HCT116 (cell line): ENCODE data around the gene BMP7. TPM values are rescaled to one million over a fixed set of nuclear protein-coding genes. Genes with fewer than 3 reads are reported as not detected.

Experiments
- ATAC-seq: fragments of 200-7000 bp; cut with Tn5 transposase; 2 replicates; pipeline ENCODE4 v1.9.1; 2020; ENCODE audit warnings: mild to moderate bottlenecking, moderate library complexity
- BruUV-seq: library from RNA; stranded (reverse); fragments of 400-500 nt; replicated peaks from 2 replicates; lab custom pipeline; 2021; lab: Mats Ljungman, UMichigan
- CTCF ChIA-PET: fragments of 300-600 bp; sonication (Branson Sonifier 250); formaldehyde crosslinking; loops from one replicate; lab custom pipeline; 2021; ENCODE audit warnings: antibody characterized with exemption; lab: Charles Lee
- POLR2A ChIA-PET: fragments of 300-600, 350-600 bp; sonication (Branson Sonifier 250); formaldehyde crosslinking; loops from one replicate; lab custom pipeline; 2021; ENCODE audit warnings: antibody characterized with exemption; lab: Charles Lee
- RAD21 ChIA-PET, 2 experiments: fragments of 300-600 bp; sonication (Branson Sonifier 250); formaldehyde crosslinking; loops; one replicate each; lab custom pipeline; 2023; ENCODE audit warnings: low total read pairs in 2 of 2; ENCODE audit not compliant: uncharacterized antibody in 2 of 2, unreplicated experiment in 2 of 2, low non-redundant PET in 1 of 2; lab: Charles Lee
- DNase-seq: peaks from one replicate; pipeline ENCODE4 v3.0.0-alpha.2; 2010; ENCODE audit warnings: low read depth, low spot score
- H2AFZ ChIP-seq: fragments of 200-600 bp; shearing (Covaris generic), sonication (generic); 2 replicates; pipeline ENCODE4 v1.6.1; 2017; ENCODE audit warnings: low read depth, mixed run types, mixed read lengths, antibody characterized with exemption, low read length; ENCODE audit not compliant: poor library complexity, severe bottlenecking
- H3K27ac ChIP-seq: 2 replicates; pipeline ENCODE4 v1.5.1; 2012; ENCODE audit warnings: low read depth, low read length
- H3K27me3 ChIP-seq: fragments of 200-600 bp; sonication (generic); 2 replicates; pipeline ENCODE4 v1.6.1; 2016; ENCODE audit warnings: mixed run types, low read length, mixed read lengths; ENCODE audit not compliant: insufficient read depth
- H3K36me3 ChIP-seq, 2 experiments: fragments of 200-500 bp in 1 of 2; fragments of 200-600 bp in 1 of 2; sonication (Bioruptor generic) in 1 of 2; sonication (generic) in 1 of 2; 2 replicates each; pipeline versions ENCODE4 v1.5.1 to v1.6.1; 2014 to 2016; ENCODE audit warnings: low read length in 2 of 2, inconsistent platforms in 1 of 2, mixed read lengths in 1 of 2, mixed run types in 1 of 2; ENCODE audit not compliant: insufficient read depth in 2 of 2, control insufficient read depth in 1 of 2
- H3K4me1 ChIP-seq, 2 experiments: fragments of 200-600 bp in 1 of 2; sonication (generic) in 1 of 2; 2 replicates each; pipeline versions ENCODE4 v1.5.1 to v1.6.1; 2012 to 2017; ENCODE audit warnings: low read length in 2 of 2, inconsistent platforms in 1 of 2, mild to moderate bottlenecking in 1 of 2, mixed read lengths in 1 of 2, mixed run types in 1 of 2, moderate library complexity in 1 of 2; ENCODE audit not compliant: insufficient read depth in 2 of 2, control insufficient read depth in 1 of 2
- H3K4me2 ChIP-seq: fragments of 200-600 bp; sonication (generic); 2 replicates; pipeline ENCODE4 v1.6.1; 2017; ENCODE audit warnings: mixed run types, low read length, mixed read lengths
- H3K4me3 ChIP-seq, 2 experiments: fragments of 200-600 bp in 1 of 2; sonication (generic) in 1 of 2; replicated peaks in 1 of 2; 2 replicates each; pipeline ENCODE4 v1.5.1; 2011 to 2016; ENCODE audit warnings: low read length in 2 of 2, control low read depth in 1 of 2, low read depth in 1 of 2, mild to moderate bottlenecking in 1 of 2, mixed read lengths in 1 of 2, mixed run types in 1 of 2
- H3K79me2 ChIP-seq: fragments of 200-600 bp; sonication (generic); 2 replicates; pipeline ENCODE4 v1.6.1; 2017; ENCODE audit warnings: mild to moderate bottlenecking, mixed run types, low read length, moderate library complexity, mixed read lengths; ENCODE audit not compliant: insufficient read depth
- H3K9ac ChIP-seq: fragments of 200-600 bp; sonication (generic); 2 replicates; pipeline ENCODE4 v1.6.1; 2016; ENCODE audit warnings: low read length, mixed read lengths
- H3K9me2 ChIP-seq: fragments of 200-600 bp; sonication (generic), shearing (Covaris generic); 2 replicates; pipeline ENCODE4 v1.6.1; 2017; ENCODE audit warnings: mixed run types, mild to moderate bottlenecking, moderate library complexity; ENCODE audit not compliant: insufficient read depth
- H3K9me3 ChIP-seq, 2 experiments: fragments of 200-500 bp in 1 of 2; fragments of 200-600 bp in 1 of 2; sonication (Bioruptor generic) in 1 of 2; sonication (generic) in 1 of 2; 2 replicates each; pipeline ENCODE4 v1.6.1; 2014 to 2017; ENCODE audit warnings: low read length in 2 of 2, mixed read lengths in 2 of 2, inconsistent platforms in 1 of 2, low read depth in 1 of 2, mild to moderate bottlenecking in 1 of 2, mixed run types in 1 of 2, moderate library complexity in 1 of 2; ENCODE audit not compliant: control insufficient read depth in 1 of 2, insufficient read depth in 1 of 2
- H4K20me1 ChIP-seq: fragments of 200-600 bp; sonication (generic), shearing (Covaris generic); 2 replicates; pipeline ENCODE4 v1.6.1; 2017; ENCODE audit warnings: mixed run types, mild to moderate bottlenecking, moderate library complexity; ENCODE audit not compliant: insufficient read depth
- CEBPB ChIP-seq: IDR thresholded peaks from 2 replicates; pipeline ENCODE4 v1.6.1; 2012; ENCODE audit warnings: low read depth
- EGR1 ChIP-seq: IDR thresholded peaks from 2 replicates; pipeline ENCODE4 v1.6.1; 2012; ENCODE audit warnings: low read depth
- ELF1 ChIP-seq: IDR thresholded peaks from 2 replicates; pipeline ENCODE4 v1.6.1; 2012; ENCODE audit warnings: low read depth, borderline replicate concordance
- EZH2 ChIP-seq: fragments of 200-600 bp; sonication (generic); IDR thresholded peaks from 2 replicates; pipeline ENCODE4 v1.6.1; 2017; ENCODE audit warnings: antibody characterized with exemption, mixed run types
- EZH2phosphoT487 ChIP-seq: fragments of 200-600 bp; IDR thresholded peaks from 2 replicates; pipeline ENCODE4 v1.6.1; 2018; ENCODE audit warnings: antibody characterized with exemption, borderline replicate concordance
- JUND ChIP-seq: IDR thresholded peaks from 2 replicates; pipeline ENCODE4 v1.6.1; 2012
- POLR2A ChIP-seq: IDR thresholded peaks from 2 replicates; pipeline ENCODE4 v1.7.0; 2011; ENCODE audit warnings: borderline replicate concordance; ENCODE audit not compliant: insufficient read depth, insufficient read length; ENCODE audit errors: extremely low read depth
- RAD21 ChIP-seq: IDR thresholded peaks from 2 replicates; pipeline ENCODE4 v1.6.1; 2012; ENCODE audit warnings: low read depth, mild to moderate bottlenecking
- TCF7L2 ChIP-seq: IDR thresholded peaks from 2 replicates; pipeline ENCODE4 v1.7.0; 2011; ENCODE audit warnings: borderline replicate concordance, inconsistent platforms; ENCODE audit not compliant: insufficient read depth, insufficient read length; ENCODE audit errors: extremely low read depth
- YY1 ChIP-seq: IDR thresholded peaks from 2 replicates; pipeline ENCODE4 v1.6.1; 2011; ENCODE audit warnings: low read length, low read depth, moderate library complexity, mild to moderate bottlenecking; ENCODE audit not compliant: insufficient replicate concordance; ENCODE audit errors: extremely low read depth
- ZFX ChIP-seq: fragments of 450-650 bp; IDR thresholded peaks from 2 replicates; pipeline ENCODE4 v1.6.1; 2017
- intact Hi-C: fragments of 100-400 bp; cut with micrococcal nuclease; formaldehyde crosslinking; loops from 2 replicates; pipeline ENCODE4 v1.10.0; 2022
- total RNA-seq: library from RNA; stranded (reverse); gene quantifications from one replicate; pipeline ENCODE4 v1.2.1, GENCODE V29; 2021; ENCODE audit not compliant: unreplicated experiment
- TF ChIP-seq, protein P1 (sequence below): IDR thresholded peaks from 2 replicates; pipeline ENCODE4 v1.6.1; 2012; ENCODE audit warnings: low read depth

Gene BMP7
- total RNA-seq, 1 experiment from 2014 or later, result 7.0 TPM

DNA sequence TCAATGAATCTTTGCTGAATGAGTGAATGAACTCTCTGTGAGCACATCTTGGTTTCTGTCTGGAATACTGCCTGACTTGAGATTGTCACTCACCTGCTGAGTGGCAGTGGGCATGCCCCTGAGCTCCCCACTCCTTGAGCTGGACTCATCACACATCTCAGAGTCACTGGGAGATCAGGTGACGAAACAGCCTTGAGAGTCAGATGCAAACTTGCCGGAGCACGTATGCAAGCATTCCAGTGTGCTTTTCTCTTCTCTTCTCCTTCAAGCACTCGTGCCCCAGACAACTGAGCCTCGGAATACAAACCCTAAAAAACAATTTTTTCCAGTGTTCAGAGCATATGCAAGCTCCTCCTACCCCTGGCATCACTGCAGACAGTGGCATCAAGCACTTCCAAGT, 9.4 kb upstream of the BMP7 start:
- Histone ChIP-seq H3K4me3 (no peak overlapping the region), H2AFZ (no peak overlapping the region), H3K4me1 (no peaks in the 10 kb centered on the region), H3K79me2 (no peaks in the 10 kb centered on the region), H3K9ac (no peak overlapping the region), H3K4me2 (no peak overlapping the region), H3K36me3 (no peaks in the 10 kb centered on the region), H3K9me3 (no peaks in the 10 kb centered on the region), H3K27ac (no peak overlapping the region), H4K20me1 (no peaks in the 10 kb centered on the region), H3K9me2 (no peaks in the 10 kb centered on the region), H3K27me3 (peaks cover 4% of the 10 kb centered on the region; the same call in 1 of the 2 replicates)
- TF ChIP-seq YY1 (no peak), POLR2A (no peak), ZFX (no peak), RAD21 (no peak), EGR1 (no peak), EZH2 (no peak), ELF1 (no peak), CEBPB (no peak), EZH2phosphoT487 (no peak), TCF7L2 (no peak)
- ATAC-seq (no peak), DNase-seq (no peak)
- ChIA-PET POLR2A (no interaction called here), CTCF (no interaction called here), RAD21 (no interaction called here)
- intact Hi-C loops, result no loop called here
- no TSS peak for BruUV-seq

DNA sequence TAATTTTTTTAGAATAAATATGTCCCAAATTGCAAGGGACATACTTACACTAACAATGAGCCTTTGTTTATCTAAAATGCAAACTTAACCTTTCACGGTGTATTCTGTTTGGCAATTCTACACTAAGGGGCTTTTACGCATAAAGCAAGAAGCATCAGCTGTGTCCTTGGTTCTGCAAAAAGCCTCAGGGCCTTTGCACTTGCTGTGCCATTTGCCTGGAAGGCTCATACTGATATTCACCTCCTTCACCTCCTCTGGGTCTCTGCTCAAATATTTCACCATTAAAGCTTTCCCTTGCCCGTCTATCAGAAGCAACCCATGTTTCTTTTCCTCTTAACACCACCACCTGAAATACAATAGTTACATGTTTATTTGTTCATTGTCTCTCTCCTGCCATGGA, 8.9 kb upstream of the BMP7 start:
- no peak overlapping the region for H3K4me2 ChIP-seq

More for the DNA sequence above, 8.9 kb upstream of the BMP7 start:
- ChIA-PET POLR2A (no interaction called here), RAD21 (no interaction called here), CTCF (no interaction called here)
- Histone ChIP-seq H3K4me3 (no peak overlapping the region), H4K20me1 (no peaks in the 10 kb centered on the region), H3K9me2 (no peaks in the 10 kb centered on the region), H2AFZ (no peak overlapping the region), H3K36me3 (no peaks in the 10 kb centered on the region), H3K27ac (no peak overlapping the region), H3K4me1 (no peaks in the 10 kb centered on the region), H3K9me3 (no peaks in the 10 kb centered on the region), H3K79me2 (no peaks in the 10 kb centered on the region), H3K9ac (no peak overlapping the region), H3K27me3 (peaks cover 4% of the 10 kb centered on the region; the same call in 1 of the 2 replicates)
- BruUV-seq, result no TSS peak
- intact Hi-C loops, result no loop called here
- no peak for TF ChIP-seq JUND
- TF ChIP-seq EGR1, result no peak
- TF ChIP-seq ZFX, result no peak
- TF ChIP-seq POLR2A, result no peak
- TF ChIP-seq, protein P1, sequence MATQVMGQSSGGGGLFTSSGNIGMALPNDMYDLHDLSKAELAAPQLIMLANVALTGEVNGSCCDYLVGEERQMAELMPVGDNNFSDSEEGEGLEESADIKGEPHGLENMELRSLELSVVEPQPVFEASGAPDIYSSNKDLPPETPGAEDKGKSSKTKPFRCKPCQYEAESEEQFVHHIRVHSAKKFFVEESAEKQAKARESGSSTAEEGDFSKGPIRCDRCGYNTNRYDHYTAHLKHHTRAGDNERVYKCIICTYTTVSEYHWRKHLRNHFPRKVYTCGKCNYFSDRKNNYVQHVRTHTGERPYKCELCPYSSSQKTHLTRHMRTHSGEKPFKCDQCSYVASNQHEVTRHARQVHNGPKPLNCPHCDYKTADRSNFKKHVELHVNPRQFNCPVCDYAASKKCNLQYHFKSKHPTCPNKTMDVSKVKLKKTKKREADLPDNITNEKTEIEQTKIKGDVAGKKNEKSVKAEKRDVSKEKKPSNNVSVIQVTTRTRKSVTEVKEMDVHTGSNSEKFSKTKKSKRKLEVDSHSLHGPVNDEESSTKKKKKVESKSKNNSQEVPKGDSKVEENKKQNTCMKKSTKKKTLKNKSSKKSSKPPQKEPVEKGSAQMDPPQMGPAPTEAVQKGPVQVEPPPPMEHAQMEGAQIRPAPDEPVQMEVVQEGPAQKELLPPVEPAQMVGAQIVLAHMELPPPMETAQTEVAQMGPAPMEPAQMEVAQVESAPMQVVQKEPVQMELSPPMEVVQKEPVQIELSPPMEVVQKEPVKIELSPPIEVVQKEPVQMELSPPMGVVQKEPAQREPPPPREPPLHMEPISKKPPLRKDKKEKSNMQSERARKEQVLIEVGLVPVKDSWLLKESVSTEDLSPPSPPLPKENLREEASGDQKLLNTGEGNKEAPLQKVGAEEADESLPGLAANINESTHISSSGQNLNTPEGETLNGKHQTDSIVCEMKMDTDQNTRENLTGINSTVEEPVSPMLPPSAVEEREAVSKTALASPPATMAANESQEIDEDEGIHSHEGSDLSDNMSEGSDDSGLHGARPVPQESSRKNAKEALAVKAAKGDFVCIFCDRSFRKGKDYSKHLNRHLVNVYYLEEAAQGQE, result no peak
- ATAC-seq, result no peak
- no peak for DNase-seq
